Stomach (tissue), 4 donors: ENCODE results near the gene ERG28.

Experiments used
- EP300 ChIP-seq: sonication (generic); formaldehyde crosslinking; IDR thresholded peaks from one replicate; pipeline ENCODE4 v1.6.1; 2017; ENCODE audit warnings: antibody characterized with exemption
- POLR2A ChIP-seq, 4 donors: fragments of 450-650 bp; IDR thresholded peaks; one replicate each; pipeline ENCODE4 v1.6.1; 2016; ENCODE audit warnings: antibody characterized with exemption in 4 of 4, control low read depth in 2 of 4, mild to moderate bottlenecking in 1 of 4, moderate library complexity in 1 of 4
- POLR2AphosphoS5 ChIP-seq, 3 donors: sonication (generic); formaldehyde crosslinking; IDR thresholded peaks; one replicate each; pipeline ENCODE4 v1.6.1; 2016; ENCODE audit warnings: antibody characterized with exemption in 3 of 3
- TF ChIP-seq, protein P1 (sequence below), 7 experiments: fragments of 450-650 bp in 4 of 7; fragments of 200-600 bp in 3 of 7; sonication (generic) in 3 of 7; IDR thresholded peaks; one replicate each; pipeline ENCODE4 v1.5.1; 2016 to 2019; ENCODE audit warnings: antibody characterized with exemption in 7 of 7, control low read depth in 2 of 7, mild to moderate bottlenecking in 1 of 7

DNA sequence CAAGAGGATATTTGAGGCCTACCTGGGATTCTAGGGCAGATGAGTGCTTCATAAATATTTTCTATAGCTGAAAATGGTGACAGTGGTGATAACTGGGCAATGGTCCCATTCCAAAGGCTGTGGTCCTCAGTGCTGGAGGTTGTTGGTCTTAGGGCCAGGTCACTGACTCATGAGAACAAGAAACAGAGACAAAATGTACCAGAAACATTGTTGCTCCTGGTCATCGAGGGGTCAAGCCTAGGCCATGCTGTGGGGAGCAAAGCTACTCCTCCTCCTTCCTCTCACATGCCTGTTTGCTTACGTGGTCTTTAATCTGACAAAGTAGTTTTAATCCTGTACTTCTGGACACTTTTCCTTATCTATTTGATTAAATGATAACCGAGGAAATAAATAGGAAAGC, 33.8 kb downstream of the ERG28 start:
- TF ChIP-seq, protein P1, sequence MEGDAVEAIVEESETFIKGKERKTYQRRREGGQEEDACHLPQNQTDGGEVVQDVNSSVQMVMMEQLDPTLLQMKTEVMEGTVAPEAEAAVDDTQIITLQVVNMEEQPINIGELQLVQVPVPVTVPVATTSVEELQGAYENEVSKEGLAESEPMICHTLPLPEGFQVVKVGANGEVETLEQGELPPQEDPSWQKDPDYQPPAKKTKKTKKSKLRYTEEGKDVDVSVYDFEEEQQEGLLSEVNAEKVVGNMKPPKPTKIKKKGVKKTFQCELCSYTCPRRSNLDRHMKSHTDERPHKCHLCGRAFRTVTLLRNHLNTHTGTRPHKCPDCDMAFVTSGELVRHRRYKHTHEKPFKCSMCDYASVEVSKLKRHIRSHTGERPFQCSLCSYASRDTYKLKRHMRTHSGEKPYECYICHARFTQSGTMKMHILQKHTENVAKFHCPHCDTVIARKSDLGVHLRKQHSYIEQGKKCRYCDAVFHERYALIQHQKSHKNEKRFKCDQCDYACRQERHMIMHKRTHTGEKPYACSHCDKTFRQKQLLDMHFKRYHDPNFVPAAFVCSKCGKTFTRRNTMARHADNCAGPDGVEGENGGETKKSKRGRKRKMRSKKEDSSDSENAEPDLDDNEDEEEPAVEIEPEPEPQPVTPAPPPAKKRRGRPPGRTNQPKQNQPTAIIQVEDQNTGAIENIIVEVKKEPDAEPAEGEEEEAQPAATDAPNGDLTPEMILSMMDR (IDR thresholded peaks at IDR 0.05), result no peak
- TF ChIP-seq EP300 (no peak), POLR2A (IDR thresholded peaks at IDR 0.05) (no peak), POLR2AphosphoS5 (IDR thresholded peaks at IDR 0.05) (no peak)
